A549 (cell line): Measurements from ENCODE around the gene SLC15A5. TPM values are rescaled to one million over a fixed set of nuclear protein-coding genes. Genes with fewer than 3 reads are reported as not detected.

Source experiments
- ATAC-seq, 2 experiments: fragments of 200-7000 bp in 1 of 2; fragments of >200 bp in 1 of 2; cut with Nextera tagmentation in 1 of 2; cut with Tn5 transposase in 1 of 2; 3 replicates each; pipeline versions ENCODE4 v1.8.0 to v1.9.1; 2018 to 2020; ENCODE audit warnings: mild to moderate bottlenecking in 1 of 2, moderate library complexity in 1 of 2
- CTCF ChIA-PET: fragments of 300-600 bp; sonication (Branson Sonifier 250); formaldehyde crosslinking; extraction: SDS; loops from one replicate; lab custom pipeline; 2021; ENCODE audit warnings: antibody characterized with exemption, inconsistent platforms; lab: Yijun Ruan, JAX
- POLR2A ChIA-PET: fragments of 350-600 bp; formaldehyde crosslinking; extraction: SDS; loops from one replicate; lab custom pipeline; 2021; ENCODE audit warnings: antibody characterized with exemption, inconsistent platforms; lab: Yijun Ruan, JAX
- DNase-seq, 2 experiments: peaks; one replicate each; pipeline versions ENCODE4 v3.0.0 to v3.0.0-alpha.2; 2011 to 2016; ENCODE audit warnings: low read depth in 1 of 2, low spot score in 1 of 2
- FAIRE-seq: peaks from 2 replicates; lab custom pipeline; 2011; peaks lifted over from hg19 to GRCh38; lab: Jason Lieb, UNC
- H3K27ac ChIP-seq, 2 experiments: fragments of >200 bp; sonication (Bioruptor Twin); formaldehyde crosslinking; 3 replicates each; pipeline ENCODE4 v1.5.1; 2016 to 2017
- H3K4me1 ChIP-seq: fragments of >200 bp; sonication (Bioruptor Twin); formaldehyde crosslinking; 3 replicates; pipeline ENCODE4 v1.6.1; 2016
- H3K4me2 ChIP-seq: fragments of >200 bp; sonication (Bioruptor Twin); formaldehyde crosslinking; 3 replicates; pipeline ENCODE4 v1.6.1; 2016
- H3K4me3 ChIP-seq: fragments of >200 bp; sonication (Bioruptor Twin); formaldehyde crosslinking; 3 replicates; pipeline ENCODE4 v1.5.1; 2016
- H3K9me3 ChIP-seq: fragments of >200 bp; sonication (Bioruptor Twin); formaldehyde crosslinking; 3 replicates; pipeline ENCODE4 v1.6.1; 2016
- CHD2 ChIP-seq: fragments of 150-350 bp; IDR thresholded peaks from 2 replicates; pipeline ENCODE4 v1.6.1; 2014; ENCODE audit warnings: low read length; ENCODE audit not compliant: partially characterized antibody
- CTCF ChIP-seq: fragments of >200 bp; sonication (Bioruptor Twin); formaldehyde crosslinking; IDR thresholded peaks from 3 replicates; pipeline ENCODE4 v1.5.1; 2016
- EHMT2 ChIP-seq: fragments of 200-600 bp; sonication (generic); IDR thresholded peaks from 2 replicates; pipeline ENCODE4 v1.6.1; 2016; ENCODE audit warnings: antibody characterized with exemption, low read depth, mild to moderate bottlenecking, moderate library complexity
- ELK1 ChIP-seq: fragments of 150-350 bp; IDR thresholded peaks from 2 replicates; pipeline ENCODE4 v1.6.1; 2014; ENCODE audit warnings: low read depth, mild to moderate bottlenecking, low read length
- ESRRA ChIP-seq: fragments of 150-350 bp; IDR thresholded peaks from 2 replicates; pipeline ENCODE4 v1.6.1; 2014; ENCODE audit warnings: mild to moderate bottlenecking, low read length, borderline replicate concordance
- HOXB13 ChIP-seq: fragments of 250-450 bp; sonication (Bioruptor Pico); IDR thresholded peaks from 2 replicates; pipeline ENCODE4 v1.5.0; 2020; ENCODE audit warnings: low read depth, mild to moderate bottlenecking, moderate library complexity
- JUN ChIP-seq, 2 experiments: fragments of >200 bp; sonication (Bioruptor Twin); formaldehyde crosslinking; IDR thresholded peaks; 2 replicates in 1 of 2; 3 replicates in 1 of 2; pipeline ENCODE4 v1.6.1; 2016 to 2017
- PHF8 ChIP-seq: fragments of 200-600 bp; sonication (generic); IDR thresholded peaks from 2 replicates; pipeline ENCODE4 v1.6.1; 2016; ENCODE audit warnings: low read depth, mild to moderate bottlenecking, antibody characterized with exemption, moderate library complexity, borderline replicate concordance
- RAD21 ChIP-seq, 2 experiments: fragments of >200 bp in 1 of 2; sonication (Bioruptor Twin) in 1 of 2; formaldehyde crosslinking in 1 of 2; IDR thresholded peaks in 1 of 2; conservative IDR thresholded peaks in 1 of 2; 2 replicates in 1 of 2; 3 replicates in 1 of 2; pipeline ENCODE4 v1.6.1; 2012 to 2018; ENCODE audit warnings: inconsistent platforms in 1 of 2
- RCOR1 ChIP-seq: fragments of 150-350 bp; IDR thresholded peaks from 2 replicates; pipeline ENCODE4 v1.6.1; 2014; ENCODE audit warnings: antibody characterized with exemption, low read length, low read depth
- SMC3 ChIP-seq: fragments of >200 bp; sonication (Bioruptor Twin); formaldehyde crosslinking; IDR thresholded peaks from 3 replicates; pipeline ENCODE4 v1.6.1; 2018; ENCODE audit warnings: inconsistent platforms
- TP53 ChIP-seq: fragments of 250-450 bp; sonication (Bioruptor Pico); IDR thresholded peaks from 2 replicates; pipeline ENCODE4 v1.5.0; 2021; ENCODE audit warnings: mild to moderate bottlenecking, moderate library complexity
- WGBS: methylation state at CpG from one replicate; pipeline ENCODE4 v1.1.6; 2017; ENCODE audit errors: missing lambda C conversion rate; 5-methylcytosine and 5-hydroxymethylcytosine counted together
- polyA plus RNA-seq, 4 experiments: library from polyadenylated mRNA; depleted of rRNA in 3 of 4; stranded (reverse); fragments of >200 nt; fragmentation: RNase III in 1 of 4; extraction: RNeasy Plus Mini Kit Qiagen cat#74134 plus additional on column Dnase treatment in 1 of 4; gene quantifications; 2 replicates in 3 of 4; 3 replicates in 1 of 4; pipeline ENCODE4 v1.2.3, GENCODE V29; 2011 to 2017

The SLC15A5 gene
- polyA plus RNA-seq, 2 of the 4 experiments (the other 2 are of a cell fraction), result not detected

GRCh38 chr12:16150276-16150675 is 127.2 kb downstream of the SLC15A5 start:
- ATAC-seq, result no peak
- no peak overlapping the region for H3K4me2 ChIP-seq

GRCh38 chr12:16148938-16149337 is 128.5 kb downstream of the SLC15A5 start:
- FAIRE-seq (no peak), ATAC-seq (no peak)
- no peaks in the 10 kb centered on the region for H3K4me1 ChIP-seq
- no peak overlapping the region for H3K27ac ChIP-seq
- CTCF ChIA-PET, result no interaction called here
- 56% methylated on average over 3 of the region's 3 CpGs for WGBS
- 0 out of 3 replicates have a peak, but pooled peaks cover 4% of the 10 kb centered on the region for H3K9me3 ChIP-seq
- no peak for TF ChIP-seq CHD2
- no peak for TF ChIP-seq SMC3
- TF ChIP-seq RCOR1, result no peak
- no peak for TF ChIP-seq JUN (IDR thresholded peaks at IDR 0.05)
- TF ChIP-seq PHF8, result no peak
- no peak for TF ChIP-seq EHMT2
- TF ChIP-seq TP53 (CRISPR knock-in tag), result no peak
- no peak for TF ChIP-seq CTCF
- no peak for TF ChIP-seq ESRRA
- no peak for TF ChIP-seq RAD21 (conservative IDR thresholded peaks at IDR 0.05 in 1 of 2, IDR thresholded peaks at IDR 0.05 in 1 of 2)
- TF ChIP-seq HOXB13, result no peak
- no peak for TF ChIP-seq ELK1
- TF ChIP-seq, all 56 proteins: peak for 0
- no peak overlapping the region for H3K4me3 ChIP-seq
- no peak for DNase-seq
- H3K4me2 ChIP-seq, result no peak overlapping the region
- POLR2A ChIA-PET, result no interaction called here

More at GRCh38 chr12:16150276-16150675, 127.2 kb downstream of the SLC15A5 start:
- ChIA-PET POLR2A (no interaction called here), CTCF (interaction anchor here (1.0 kb wide), 1 partner anchor 54 kb away, joined by 3 read pairs; no protein-coding TSS in a partner anchor)
- WGBS, result 9% methylated on average over 2 of the region's 2 CpGs
- no peak for DNase-seq
- 0 out of 3 replicates have a peak, but pooled peaks cover 4% of the 10 kb centered on the region for H3K9me3 ChIP-seq
- H3K27ac ChIP-seq, result no peak overlapping the region
- H3K4me1 ChIP-seq, result no peaks in the 10 kb centered on the region
- no peak overlapping the region for H3K4me3 ChIP-seq
- no peak for TF ChIP-seq TP53 (CRISPR knock-in tag)
- FAIRE-seq, result no peak

Other genes with a start within 250 kb of the SLC15A5 start
- gene MGST1, start 70.0 kb upstream of the SLC15A5 start, polyA plus RNA-seq (2011; rRNA removed), result 1,309 and 1,782 TPM in 2 replicates
- gene MGST1, start 70.0 kb upstream of the SLC15A5 start, polyA plus RNA-seq (2017; fragmentation: RNase III; extraction: RNeasy Plus Mini Kit Qiagen cat#74134 plus additional on column Dnase treatment), result 869 to 949 TPM (median 919 TPM) in 3 replicates